Measurements from ENCODE around the gene FGFR3. TPM values are rescaled to one million over a fixed set of nuclear protein-coding genes. Genes with fewer than 3 reads are reported as not detected.
"Not testable (repeated sequence)": the region's sequence is repeated elsewhere in the genome, so short reads cannot be mapped to it uniquely, and the experiment has no call there.

Gene FGFR3
- total RNA-seq, 8 experiments from 2014 or later = 0.76 to 39.4 (median 10.8) TPM

DNA sequence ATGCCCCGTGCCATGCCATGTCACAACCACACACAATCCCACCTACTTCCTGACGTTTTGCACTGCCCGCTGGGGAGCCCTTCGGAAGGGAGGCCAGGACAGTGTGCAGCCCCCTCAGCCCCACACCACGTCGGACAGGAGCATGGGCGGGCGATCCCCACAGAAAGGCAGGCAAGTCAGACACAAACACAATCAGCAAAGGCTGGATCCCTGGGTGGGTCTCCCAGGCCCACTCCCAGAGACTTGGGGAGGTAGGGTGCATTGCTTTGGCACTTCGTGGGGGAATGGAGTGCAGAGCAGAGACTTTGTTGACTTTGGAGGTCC lies 48.8 kb downstream of the FGFR3 start:
- no peak for ATAC-seq (replicated peaks in 6 of 8)
- in situ Hi-C loops (cut with MboI; ENCODE audit: low pct_unique_long_range_greater_than_20kb in 2 of 9, low sequenced_read_pairs in 9 of 9, unreplicated experiment in 9 of 9) = no loop called here
- WGBS, 10 experiments = 82 to 100% (median 100%) methylated on average over 1 to 3 of the region's 9 CpGs; no CpG with 5 or more reads in 5 of the 10 experiments
- no peak overlapping the region for H3K4me3 ChIP-seq
- no peaks in the 10 kb centered on the region for H3K4me1 ChIP-seq (replicated peaks in 1 of 2)
- no peak overlapping the region for H3K27ac ChIP-seq

- ATAC-seq (replicated peaks in 6 of 8) = no peak
- 80 to 100% (median 87%) methylated on average over 1 to 6 of the region's 13 CpGs; no CpG with 5 or more reads in 3 of the 10 experiments for WGBS, 10 experiments
- Histone ChIP-seq H3K27ac (no peak overlapping the region), H3K4me3 (no peak overlapping the region), H3K4me1 (replicated peaks in 1 of 2) (no peaks in the 10 kb centered on the region)
- in situ Hi-C loops (cut with MboI; ENCODE audit: low pct_unique_long_range_greater_than_20kb in 2 of 9, low sequenced_read_pairs in 9 of 9, unreplicated experiment in 9 of 9) = no loop called here
Observed at GRCh38 chr4:1842339-1842895, 49.3 kb downstream of the FGFR3 start.

DNA sequence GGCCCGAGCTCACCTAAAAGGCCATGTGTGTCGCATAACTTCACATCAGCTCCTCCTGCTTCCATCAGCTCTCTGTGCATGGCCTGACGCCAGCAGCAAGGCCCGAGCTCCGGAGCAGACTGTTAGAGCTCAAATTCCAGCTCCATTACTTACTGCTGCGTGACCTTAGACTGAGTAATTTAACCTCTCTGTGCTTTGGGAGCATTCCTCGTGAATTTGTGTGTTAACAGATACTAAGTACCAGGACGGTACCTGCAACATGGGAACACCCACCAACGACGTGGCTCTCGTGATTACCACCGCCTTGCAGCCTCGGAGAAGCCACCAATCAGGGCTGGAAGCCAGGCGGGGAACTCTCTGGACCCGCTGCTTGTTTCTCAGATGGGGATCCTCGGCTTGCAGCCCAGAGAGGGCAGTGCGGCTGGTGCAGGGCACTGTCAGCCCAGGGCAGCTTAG lies 49.9 kb downstream of the FGFR3 start:
- H3K4me3 ChIP-seq = no peak overlapping the region
- ATAC-seq (replicated peaks in 6 of 8) = peak in 1 of 8 experiments; percentile 58
- 40 to 96% (median 90%) methylated on average over 1 to 13 of the region's 17 CpGs; no CpG with 5 or more reads in 3 of the 10 experiments for WGBS, 10 experiments
- no peaks in the 10 kb centered on the region for H3K4me1 ChIP-seq (replicated peaks in 1 of 2)
- in situ Hi-C loops (cut with MboI; ENCODE audit: low pct_unique_long_range_greater_than_20kb in 2 of 9, low sequenced_read_pairs in 9 of 9, unreplicated experiment in 9 of 9) = no loop called here
- H3K27ac ChIP-seq = no peak overlapping the region

- Histone ChIP-seq H3K4me3 (no peak overlapping the region), H3K4me1 (replicated peaks in 1 of 2) (no peaks in the 10 kb centered on the region), H3K27ac (no peak overlapping the region)
- in situ Hi-C loops (cut with MboI; ENCODE audit: low pct_unique_long_range_greater_than_20kb in 2 of 9, low sequenced_read_pairs in 9 of 9, unreplicated experiment in 9 of 9) = no loop called here
- peak in 1 of 8 experiments; percentile 16 for ATAC-seq (replicated peaks in 6 of 8)
- 0 to 100% (median 95%) methylated on average over 1 to 6 of the region's 10 CpGs; no CpG with 5 or more reads in 4 of the 10 experiments for WGBS, 10 experiments
Observed at GRCh38 chr4:1843852-1844251, 50.8 kb downstream of the FGFR3 start.

DNA sequence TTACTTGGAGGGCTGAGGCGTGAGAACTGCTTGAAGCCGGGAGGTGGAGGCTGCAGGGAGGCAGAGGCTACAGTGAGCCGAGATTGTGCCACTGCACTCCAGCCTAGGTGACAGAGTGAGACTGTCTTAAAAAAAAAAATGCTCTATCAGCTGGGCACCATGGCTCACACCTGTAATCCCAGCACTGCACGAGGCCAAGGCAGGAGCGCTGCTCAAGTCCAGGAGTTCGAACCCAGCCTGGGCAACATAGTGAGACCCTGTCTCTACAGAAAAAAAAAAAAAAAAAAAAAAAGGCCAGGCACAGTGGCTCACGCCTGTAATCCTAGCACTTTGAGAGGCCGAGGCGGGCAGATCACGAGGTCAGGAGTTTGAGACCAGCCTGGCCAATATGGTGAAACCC lies 51.5 kb downstream of the FGFR3 start:
- H3K4me1 ChIP-seq (replicated peaks in 1 of 2); in situ Hi-C loops (cut with MboI; ENCODE audit: low pct_unique_long_range_greater_than_20kb in 2 of 9, low sequenced_read_pairs in 9 of 9, unreplicated experiment in 9 of 9); ATAC-seq (replicated peaks in 6 of 8); H3K4me3 ChIP-seq; H3K27ac ChIP-seq: not testable (repeated sequence)
- 60 to 100% (median 100%) methylated on average over 1 to 2 of the region's 10 CpGs; no CpG with 5 or more reads in 3 of the 10 experiments for WGBS, 10 experiments

- 89 to 100% (median 100%) methylated on average over 1 to 2 of the region's 2 CpGs for WGBS, 10 experiments
- in situ Hi-C loops (cut with MboI; ENCODE audit: low pct_unique_long_range_greater_than_20kb in 2 of 9, low sequenced_read_pairs in 9 of 9, unreplicated experiment in 9 of 9) = no loop called here
- no peak for ATAC-seq (replicated peaks in 6 of 8)
- Histone ChIP-seq H3K4me3 (no peak overlapping the region), H3K4me1 (replicated peaks in 1 of 2) (no peaks in the 10 kb centered on the region), H3K27ac (no peak overlapping the region)
Observed at GRCh38 chr4:1846580-1846979, 53.5 kb downstream of the FGFR3 start.

GRCh38 chr4:1850276-1850675 lies 57.2 kb downstream of the FGFR3 start:
- no peak for ATAC-seq (replicated peaks in 6 of 8)
- Histone ChIP-seq H3K4me1 (replicated peaks in 1 of 2) (peaks cover 8% of the 10 kb centered on the region in 2 donors), H3K4me3 (no peak overlapping the region), H3K27ac (no peak overlapping the region)
- WGBS, 10 experiments = 0 to 93% (median 72%) methylated on average over 1 to 5 of the region's 10 CpGs; no CpG with 5 or more reads in 6 of the 10 experiments
- in situ Hi-C loops (cut with MboI; ENCODE audit: low pct_unique_long_range_greater_than_20kb in 2 of 9, low sequenced_read_pairs in 9 of 9, unreplicated experiment in 9 of 9) = no loop called here

DNA sequence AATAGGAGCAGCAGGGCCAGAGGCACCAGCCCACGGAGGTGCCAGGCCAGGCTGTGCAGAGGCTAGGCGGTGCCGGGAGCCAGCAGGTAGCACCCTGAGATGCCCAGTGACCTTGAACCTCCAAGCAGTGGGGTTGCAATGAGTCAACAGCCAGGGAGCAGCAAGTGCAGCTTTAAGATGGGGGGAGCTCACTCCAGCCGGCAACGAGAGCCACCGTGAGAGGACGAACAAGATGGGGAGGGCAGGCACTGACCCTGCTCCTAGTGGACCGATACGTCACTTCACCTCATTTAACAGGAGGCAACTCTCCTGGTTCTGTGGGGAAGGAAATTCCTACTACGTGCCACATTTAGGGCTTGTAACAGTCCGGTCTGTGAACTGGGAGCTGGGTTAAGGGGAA lies 58.1 kb downstream of the FGFR3 start:
- no peak overlapping the region for H3K4me3 ChIP-seq
- ATAC-seq (replicated peaks in 6 of 8) = no peak
- in situ Hi-C loops (cut with MboI; ENCODE audit: low pct_unique_long_range_greater_than_20kb in 2 of 9, low sequenced_read_pairs in 9 of 9, unreplicated experiment in 9 of 9) = no loop called here
- H3K4me1 ChIP-seq (replicated peaks in 1 of 2) = peaks cover 8% of the 10 kb centered on the region in 2 donors
- 78 to 100% (median 83%) methylated on average over 1 to 11 of the region's 11 CpGs; no CpG with 5 or more reads in 5 of the 10 experiments for WGBS, 10 experiments
- H3K27ac ChIP-seq = no peak overlapping the region

DNA sequence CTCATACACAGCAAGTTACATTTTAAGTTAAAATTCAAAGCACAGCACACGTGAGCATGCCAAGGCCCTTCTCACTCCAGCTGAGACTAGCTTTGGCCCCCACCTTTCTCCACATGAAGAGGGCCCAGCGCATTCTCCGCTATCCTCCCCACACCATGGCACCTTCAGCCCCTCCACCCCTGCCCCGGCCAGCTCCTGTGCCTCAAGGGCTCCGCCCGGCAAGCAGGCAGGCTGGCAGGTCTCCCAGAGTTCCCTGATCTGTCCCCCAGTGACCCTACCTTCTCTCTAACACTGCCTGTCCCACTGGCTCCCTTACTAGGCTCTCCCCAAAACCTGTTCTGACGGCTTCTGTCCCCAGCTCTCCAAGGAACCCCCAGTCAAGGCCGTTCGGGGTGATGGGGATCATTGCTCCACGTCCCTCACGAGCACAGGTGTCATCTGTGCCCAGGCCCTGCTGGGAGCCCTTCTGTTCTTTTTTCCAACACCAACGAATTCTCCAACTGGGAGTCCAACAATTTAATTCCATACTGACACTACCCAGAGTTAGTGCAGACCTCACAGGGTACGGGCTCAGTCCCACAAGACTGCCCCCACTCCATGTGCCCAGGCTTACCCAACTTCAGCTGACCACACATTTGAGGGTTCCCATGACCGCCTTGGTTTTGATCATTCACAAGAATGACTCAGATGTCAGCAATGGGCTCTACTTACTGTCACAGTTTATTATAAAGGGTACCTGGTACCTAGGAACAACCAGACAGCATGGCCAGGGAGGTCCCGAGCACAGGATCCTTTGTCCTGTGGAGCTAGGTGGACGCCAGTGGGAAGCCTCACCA lies 58.7 kb downstream of the FGFR3 start:
- no peak overlapping the region for H3K4me3 ChIP-seq
- peaks cover 8% of the 10 kb centered on the region in 2 donors for H3K4me1 ChIP-seq (replicated peaks in 1 of 2)
- no peak for ATAC-seq (replicated peaks in 6 of 8)
- no peak overlapping the region for H3K27ac ChIP-seq
- WGBS, 10 experiments = 60 to 100% (median 87%) methylated on average over 1 to 6 of the region's 16 CpGs; no CpG with 5 or more reads in 3 of the 10 experiments
- in situ Hi-C loops (cut with MboI; ENCODE audit: low pct_unique_long_range_greater_than_20kb in 2 of 9, low sequenced_read_pairs in 9 of 9, unreplicated experiment in 9 of 9) = no loop called here

- 68 to 100% (median 91%) methylated on average over 1 to 5 of the region's 9 CpGs; no CpG with 5 or more reads in 4 of the 10 experiments for WGBS, 10 experiments
- peaks cover 18 to 19% of the 10 kb centered on the region in 2 donors for H3K4me1 ChIP-seq (replicated peaks in 1 of 2)
- in situ Hi-C loops (cut with MboI; ENCODE audit: low pct_unique_long_range_greater_than_20kb in 2 of 9, low sequenced_read_pairs in 9 of 9, unreplicated experiment in 9 of 9) = no loop called here
- no peak overlapping the region for H3K27ac ChIP-seq
- ATAC-seq (replicated peaks in 6 of 8) = no peak
- H3K4me3 ChIP-seq = no peak overlapping the region
Observed at GRCh38 chr4:1852904-1853623, 60.0 kb downstream of the FGFR3 start.

DNA sequence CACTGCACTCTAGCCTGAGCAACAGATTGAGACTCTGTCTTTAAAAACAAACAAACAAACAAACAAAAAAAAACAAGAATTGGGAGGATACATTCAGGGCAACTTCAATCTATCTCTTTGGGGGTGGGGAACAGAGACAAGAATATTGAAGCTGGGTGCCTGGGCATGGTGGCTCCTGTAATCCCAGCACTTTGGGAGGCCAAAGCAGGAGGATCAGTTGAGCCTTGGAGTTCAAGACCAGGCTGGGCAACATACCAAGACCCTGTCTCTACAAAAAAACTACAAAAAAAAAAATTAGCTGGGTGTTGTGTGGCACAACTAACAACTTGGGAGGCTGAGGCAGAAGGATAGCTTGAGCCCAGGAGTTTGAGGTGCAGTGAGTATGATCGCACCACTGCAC lies 61.7 kb downstream of the FGFR3 start:
- peak overlapping the region; percentile 50 to 93 (median 59) for H3K4me3 ChIP-seq
- ATAC-seq (replicated peaks in 6 of 8) = no peak
- 0 to 60% (median 50%) methylated on average over 1 of the region's 1 CpG; no CpG with 5 or more reads in 7 of the 10 experiments for WGBS, 10 experiments
- peaks cover 21 to 30% of the 10 kb centered on the region in 2 donors for H3K4me1 ChIP-seq (replicated peaks in 1 of 2)
- in situ Hi-C loops (cut with MboI; ENCODE audit: low pct_unique_long_range_greater_than_20kb in 2 of 9, low sequenced_read_pairs in 9 of 9, unreplicated experiment in 9 of 9) = no loop called here
- no peak overlapping the region for H3K27ac ChIP-seq

DNA sequence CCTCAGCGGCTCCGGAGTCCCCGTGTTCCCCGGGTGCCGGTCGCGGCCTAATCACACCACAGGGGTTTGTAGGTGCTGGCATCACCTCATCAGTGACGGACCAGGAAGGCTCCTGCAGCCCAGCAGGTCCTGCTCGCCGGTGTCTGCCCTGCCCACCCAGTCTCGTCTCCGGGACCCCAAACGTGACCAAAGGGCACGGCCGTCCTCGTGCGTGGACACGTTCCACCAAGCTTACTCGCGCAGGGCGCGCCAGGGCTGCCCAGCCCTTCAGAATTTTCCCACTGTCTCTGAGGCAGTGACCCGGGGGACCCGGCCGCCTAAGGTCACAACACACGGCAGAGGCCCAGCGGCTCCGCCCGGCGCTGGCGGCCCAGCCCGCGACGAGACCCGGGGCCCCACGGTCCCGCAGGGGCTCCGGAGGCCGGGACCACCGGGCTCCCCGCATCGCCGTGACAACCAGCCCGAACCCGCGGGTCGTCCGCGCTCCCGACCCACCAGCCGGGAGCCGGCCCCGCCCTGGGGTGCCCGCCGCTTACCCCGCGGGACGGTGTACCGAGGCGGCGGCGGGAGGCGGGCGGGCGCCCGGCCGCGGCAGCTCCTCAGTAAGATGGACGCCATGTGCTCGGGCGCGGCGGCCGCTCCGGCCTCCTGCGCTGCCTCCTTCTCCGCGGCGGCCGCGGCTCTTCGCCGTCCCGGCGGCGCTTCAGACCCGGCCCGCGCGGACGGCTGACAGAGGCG lies 62.4 kb downstream of the FGFR3 start:
- WGBS, 10 experiments = 0 to 27% (median 0%) methylated on average over 1 to 18 of the region's 92 CpGs; no CpG with 5 or more reads in 5 of the 10 experiments
- H3K27ac ChIP-seq = peak overlapping the region; percentile 19 to 64
- in situ Hi-C loops (cut with MboI; ENCODE audit: low pct_unique_long_range_greater_than_20kb in 2 of 9, low sequenced_read_pairs in 9 of 9, unreplicated experiment in 9 of 9) = no loop called here
- H3K4me1 ChIP-seq (replicated peaks in 1 of 2) = peaks cover 21 to 30% of the 10 kb centered on the region in 2 donors
- ATAC-seq (replicated peaks in 6 of 8) = peak in 3 of 8 experiments; percentile 33 to 50 (median 40)
- peak overlapping the region; percentile 50 to 93 (median 59) for H3K4me3 ChIP-seq

All from motor neuron (in vitro differentiated cells).